Testis (tissue), 2 donors: ENCODE results near the gene PHACTR4.

Experiments used
- CTCF ChIP-seq, 3 experiments: fragments of 450-650 bp in 2 of 3; fragments of 200-600 bp in 1 of 3; sonication (generic) in 1 of 3; IDR thresholded peaks; one replicate each; pipeline ENCODE4 v1.5.1; 2016 to 2019; ENCODE audit warnings: antibody characterized with exemption in 3 of 3, mild to moderate bottlenecking in 2 of 3, moderate library complexity in 1 of 3
- POLR2A ChIP-seq: fragments of 450-650 bp; IDR thresholded peaks from one replicate; pipeline ENCODE4 v1.6.1; 2017; ENCODE audit warnings: antibody characterized with exemption, mild to moderate bottlenecking, moderate library complexity

GRCh38 chr1:28354121-28354520 is 15.4 kb upstream of the PHACTR4 start:
- no peak for TF ChIP-seq CTCF (IDR thresholded peaks at IDR 0.05)
- no peak for TF ChIP-seq POLR2A
